RPMI8226 (cell line): ENCODE data around the gene PROSER3.
"Not testable (repeated sequence)": the region's sequence is repeated elsewhere in the genome, so short reads cannot be mapped to it uniquely, and the experiment has no call there.

ENCODE experiments used
- DNase-seq: peaks from one replicate; pipeline ENCODE4 v3.0.0-alpha.2; 2015

PROSER3 gene

GRCh38 chr19:35755550-35756376, 2.2 kb upstream of the PROSER3 start:
- DNase-seq: no peak

DNA sequence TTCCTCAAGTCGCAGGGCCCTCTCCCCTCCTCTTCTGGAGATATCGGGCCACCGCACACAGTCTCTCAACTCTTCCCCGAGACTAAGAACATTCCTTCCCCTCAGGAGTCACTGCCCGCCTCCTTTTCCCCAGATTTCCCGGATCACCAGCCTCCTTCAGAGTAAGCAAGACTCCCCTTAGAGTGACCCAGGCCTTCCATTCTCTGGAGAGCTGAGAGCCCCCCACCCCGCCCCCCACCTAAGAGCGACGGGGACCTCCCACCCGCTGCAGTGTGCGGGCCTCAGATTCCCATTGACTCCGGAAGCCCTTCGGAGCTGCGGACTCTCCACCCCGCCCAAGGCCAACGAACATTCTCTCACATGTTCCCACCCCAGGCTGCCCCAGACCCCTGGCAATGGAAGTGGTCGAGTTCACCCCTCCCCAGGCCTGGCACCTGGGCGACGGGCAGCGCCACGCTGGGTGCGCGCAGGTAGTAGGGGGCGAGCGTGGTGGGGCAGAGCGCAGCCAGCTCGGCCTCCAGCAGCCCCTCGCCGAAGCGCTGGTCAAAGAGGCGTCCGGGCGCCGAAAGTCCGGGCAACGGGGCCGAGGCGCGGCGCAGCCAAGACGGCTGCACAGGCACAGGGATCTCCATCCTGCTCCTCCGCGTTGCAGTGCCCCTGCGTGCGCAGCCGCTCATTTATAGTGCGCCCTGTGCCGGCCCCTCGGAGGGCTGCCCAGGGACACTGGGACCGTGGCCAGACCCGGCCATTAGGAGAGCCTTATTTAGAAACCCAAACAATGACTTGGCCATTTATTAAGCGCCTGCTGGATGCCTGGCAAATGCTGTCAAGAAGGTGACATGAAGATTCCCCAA, 1.4 kb upstream of the PROSER3 start, which contains the start of gene HSPB6:
Gene HSPB6, minus strand, starts transcription at position 653 of the 854 bp plus-strand sequence. Its CDS starts 21 bp downstream, at position 632.
- DNase-seq: no peak

DNA sequence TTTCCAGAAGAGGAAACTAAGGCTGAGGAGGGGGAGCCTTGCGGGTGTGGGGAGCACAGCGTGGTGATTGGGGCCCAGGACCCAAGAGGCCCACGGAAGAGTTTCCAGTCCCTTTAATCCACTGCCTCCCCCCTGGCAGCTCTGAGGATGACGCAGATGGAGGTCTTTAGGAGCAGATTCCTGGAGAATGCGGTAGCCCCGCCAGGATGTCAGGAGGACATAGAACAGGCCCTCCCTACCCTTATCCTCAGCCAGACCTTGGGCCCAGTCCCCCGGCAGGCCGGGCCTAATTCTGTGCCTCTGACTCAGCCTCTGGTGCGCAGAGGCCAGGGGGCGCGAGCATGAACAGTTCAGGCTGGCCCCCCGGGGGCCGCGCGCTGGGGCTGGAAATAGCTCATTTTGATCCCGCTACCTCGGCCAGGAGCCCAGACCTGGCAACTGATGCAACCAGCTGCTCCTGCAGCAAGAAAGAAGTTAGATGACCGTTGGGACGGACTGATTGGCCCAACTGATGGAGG, 686 bp upstream of the PROSER3 start:
- DNase-seq: no peak

DNA sequence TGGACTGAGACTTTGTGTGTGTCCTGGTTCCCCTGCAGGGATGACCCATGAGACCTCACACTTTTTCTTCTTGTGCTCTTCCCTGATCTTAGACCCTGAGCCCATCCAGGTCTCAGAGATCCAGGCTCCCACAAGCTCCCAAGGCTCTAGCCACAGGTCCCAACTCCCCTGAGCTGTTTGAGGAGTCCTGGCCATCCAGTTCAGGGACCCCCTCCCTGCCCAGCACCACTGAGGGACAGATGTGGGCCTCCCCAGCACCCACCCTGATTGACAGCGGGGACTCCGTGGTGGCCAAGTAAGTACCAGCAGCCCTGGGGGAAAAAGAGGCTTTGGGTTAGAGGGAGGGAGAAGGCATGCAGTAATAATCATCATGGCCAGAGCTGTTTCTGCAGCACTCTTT, 1.7 kb downstream of the PROSER3 start:
- DNase-seq: no peak

- DNase-seq: no peak
These were observed 2.9 kb downstream of the PROSER3 start for GRCh38 chr19:35760711-35761349.

DNA sequence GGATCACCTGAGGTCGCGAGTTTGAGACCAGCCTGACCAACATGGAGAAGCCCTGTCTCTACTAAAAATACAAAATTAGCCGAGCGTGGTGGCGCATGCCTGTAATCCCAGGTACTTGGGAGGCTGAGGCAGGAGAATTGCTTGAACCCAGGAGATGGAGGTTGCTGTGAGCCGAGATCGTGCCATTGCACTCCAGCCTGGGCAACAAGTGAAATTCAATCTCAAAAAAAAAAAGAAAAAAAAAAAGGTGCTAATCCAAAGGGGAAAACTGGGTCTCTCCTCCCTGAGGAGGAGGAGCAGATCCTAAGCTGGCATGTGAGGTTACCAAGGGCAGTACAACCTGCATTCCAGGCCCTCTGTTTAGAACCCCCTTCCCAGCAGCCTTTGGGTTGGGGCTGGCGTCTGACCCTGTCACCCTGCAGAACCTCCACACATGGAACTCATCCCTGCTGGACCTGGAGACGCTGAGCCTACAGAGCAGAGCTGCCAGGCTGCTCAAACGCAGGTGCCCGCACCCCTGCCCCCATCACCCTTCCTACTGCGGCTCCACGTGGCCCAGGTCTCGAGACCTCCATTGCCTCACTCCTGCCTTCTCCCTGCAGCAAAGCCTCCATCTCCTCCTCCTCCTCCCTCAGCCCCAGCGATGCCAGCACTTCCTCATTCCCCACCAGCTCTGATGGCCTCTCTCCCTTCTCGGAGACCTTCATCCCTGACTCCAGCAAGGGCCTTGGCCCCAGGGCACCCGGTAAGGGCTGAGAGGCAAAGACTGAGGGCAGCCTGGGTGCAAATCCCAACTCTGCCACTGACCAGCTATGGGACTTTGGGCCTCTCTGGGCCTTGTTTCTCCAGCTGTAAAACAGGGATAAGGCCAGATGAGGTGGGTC, 6.7 kb downstream of the PROSER3 start:
- no peak for DNase-seq

- no peak for DNase-seq
These were observed 8.7 kb downstream of the PROSER3 start for GRCh38 chr19:35766571-35767104.

DNA sequence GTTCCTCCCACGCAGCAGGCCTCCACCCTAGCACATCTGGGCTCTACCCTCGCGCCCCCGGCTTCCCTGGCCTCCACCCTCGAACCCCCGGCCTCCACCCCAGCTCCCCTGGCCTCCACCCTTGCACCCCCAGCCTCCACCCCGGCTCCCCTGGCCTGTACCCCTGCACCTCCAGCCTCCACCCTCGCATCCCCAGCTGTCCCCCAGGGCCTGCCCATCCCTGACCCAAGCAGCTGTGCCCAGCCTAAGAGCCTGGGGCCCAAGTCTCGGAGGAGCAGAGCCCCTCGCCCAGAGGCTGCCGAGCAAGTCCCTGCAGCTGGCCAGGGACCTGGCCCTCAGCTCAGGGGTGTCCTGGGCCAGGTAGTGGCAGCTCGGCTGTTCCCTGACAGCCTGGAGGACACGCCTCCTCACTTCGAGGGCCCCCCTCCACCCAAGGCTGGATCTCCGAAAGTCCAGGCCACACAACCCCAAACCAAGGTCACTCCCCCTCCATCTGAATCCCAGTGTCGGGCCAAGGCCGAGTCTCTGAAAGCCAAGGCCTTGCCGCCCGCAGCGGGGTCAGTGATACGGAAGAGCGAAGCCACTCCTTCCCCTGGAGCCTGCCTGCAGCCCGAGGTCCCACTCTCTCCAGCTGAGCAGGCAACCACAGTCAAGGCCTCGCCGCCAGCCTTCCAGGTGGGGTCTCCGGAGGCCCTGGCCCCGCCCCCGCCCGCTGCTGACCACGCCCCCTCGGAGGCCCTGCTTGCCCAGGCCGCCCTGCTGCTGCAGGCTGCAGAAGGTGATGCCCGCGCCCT, 9.5 kb downstream of the PROSER3 start:
- DNase-seq: no peak

DNA sequence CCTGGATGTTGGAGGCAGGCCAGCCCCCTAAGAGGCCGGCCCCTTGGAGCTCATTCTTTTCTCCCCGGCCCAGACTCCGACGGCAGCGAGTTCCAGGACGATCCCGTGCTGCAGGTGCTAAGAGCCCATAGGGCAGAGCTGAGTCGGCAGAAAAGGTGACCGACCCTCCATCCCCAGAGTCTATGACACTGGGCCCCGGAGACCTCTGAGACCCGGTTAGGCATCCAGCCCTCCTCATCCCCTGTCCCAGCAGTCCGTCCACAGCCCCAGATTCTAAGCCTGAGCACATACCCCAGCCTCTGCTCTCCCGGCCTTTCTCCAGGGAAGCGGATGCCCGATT, 10.1 kb downstream of the PROSER3 start:
- no peak for DNase-seq

DNA sequence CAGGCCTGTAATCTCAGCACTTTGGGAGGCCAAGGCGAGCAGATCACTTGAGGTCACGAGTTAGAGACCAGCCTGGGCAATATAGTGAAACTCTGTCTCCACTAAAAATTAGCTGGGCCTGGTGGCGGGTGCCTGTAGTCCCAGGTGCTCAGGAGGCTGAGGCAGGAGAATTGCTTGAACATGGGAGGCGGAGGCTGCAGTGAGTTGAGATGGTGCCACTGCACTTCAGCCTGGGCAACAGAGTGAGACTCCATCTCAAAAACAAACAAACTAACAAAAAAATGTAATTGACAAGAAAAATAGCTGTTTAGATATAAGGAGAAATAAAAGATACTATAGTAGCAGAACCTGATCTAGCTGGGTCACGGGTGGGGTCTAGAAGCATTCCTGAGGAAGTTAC, 14.4 kb downstream of the PROSER3 start:
- DNase-seq: not testable (repeated sequence)

DNA sequence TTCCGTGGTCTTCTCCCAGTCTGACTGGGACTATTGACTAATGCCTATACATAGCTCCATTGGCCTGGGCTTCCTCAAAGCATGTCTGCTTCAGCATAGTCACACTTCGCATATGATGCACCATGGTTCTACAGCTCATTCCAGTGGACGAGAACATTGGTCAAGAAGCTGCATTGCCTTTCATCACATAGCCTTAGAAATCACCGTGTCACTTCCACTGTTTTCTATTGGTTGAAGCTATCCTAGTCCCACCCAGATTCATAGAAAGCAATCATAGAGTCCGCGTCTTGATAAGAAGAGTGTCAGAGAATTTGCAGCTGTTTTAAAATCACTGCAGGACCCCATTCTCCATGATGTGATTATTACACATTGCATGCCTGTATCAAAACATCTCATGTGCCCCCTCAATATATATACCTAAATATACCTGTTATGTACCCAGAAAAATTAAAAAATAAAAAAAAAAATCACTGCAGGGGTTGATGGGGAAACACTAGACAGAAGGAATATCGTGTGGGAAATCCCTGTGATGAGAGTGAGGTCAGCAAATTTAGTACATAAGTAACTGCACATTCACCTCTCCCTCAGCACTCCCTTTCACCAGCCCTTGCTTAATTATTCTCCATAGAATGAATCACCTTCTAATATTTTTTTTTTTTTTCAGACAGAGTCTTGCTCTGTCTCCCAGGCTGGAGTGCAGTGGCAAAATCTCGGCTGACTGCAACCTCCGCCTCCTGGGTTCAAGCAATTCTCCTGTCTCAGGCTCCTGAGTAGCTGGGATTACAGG, 15.2 kb downstream of the PROSER3 start:
- no peak for DNase-seq

- DNase-seq: no peak
These were observed 16.5 kb downstream of the PROSER3 start for GRCh38 chr19:35774274-35775045.

GRCh38 chr19:35775046-35775297, 17.0 kb downstream of the PROSER3 start:
- no peak for DNase-seq

GRCh38 chr19:35775298-35776101, 17.5 kb downstream of the PROSER3 start, which contains the start of gene ARHGAP33:
TSS of gene ARHGAP33 (plus strand) at chr19:35775564. CDS start at chr19:35775659, 95 bp downstream.
- DNase-seq: peak; percentile 98

GRCh38 chr19:35776102-35776788, 18.3 kb downstream of the PROSER3 start:
- no peak for DNase-seq

- no peak for DNase-seq
These were observed 19.3 kb downstream of the PROSER3 start for GRCh38 chr19:35777086-35777841.

DNA sequence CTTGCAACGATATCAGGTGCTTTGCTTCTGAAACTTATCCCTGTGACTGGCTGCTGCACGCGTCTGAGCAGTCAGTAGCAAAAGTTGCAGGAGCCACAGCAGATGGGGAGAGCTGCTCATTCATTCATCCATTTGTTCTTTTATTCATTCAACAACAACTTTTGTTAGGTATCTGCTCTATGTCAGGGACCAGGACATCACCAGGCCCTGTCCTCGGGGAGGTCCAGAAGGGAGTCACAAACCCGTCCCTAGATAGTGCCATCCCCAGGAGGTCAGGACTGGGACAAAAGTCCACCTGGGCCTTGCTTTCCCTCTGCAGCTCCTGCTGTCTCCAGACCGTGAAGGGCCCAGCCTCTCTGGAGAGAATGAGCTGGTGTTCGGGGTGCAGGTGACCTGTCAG, 20.0 kb downstream of the PROSER3 start:
- no peak for DNase-seq
